SH-SY5Y (cell line): ENCODE measurements around the gene DGCR6L.

Source experiments
- GATA2 ChIP-seq: IDR thresholded peaks from 2 replicates; pipeline ENCODE4 v1.6.1; 2011; ENCODE audit warnings: mild to moderate bottlenecking, low read depth, low read length
- GATA3 ChIP-seq: IDR thresholded peaks from 2 replicates; pipeline ENCODE4 v1.6.1; 2011; ENCODE audit warnings: low read depth, mild to moderate bottlenecking, low read length, moderate library complexity

GRCh38 chr22:20312396-20313191, 7.3 kb downstream of the DGCR6L start:
- TF ChIP-seq GATA3 (no peak), GATA2 (no peak)
